Liver (tissue), 9 donors: ENCODE data around the gene RRAGC. TPM values are rescaled to one million over a fixed set of nuclear protein-coding genes. Genes with fewer than 3 reads are reported as not detected.

Source experiments
- DNase-seq: peaks from one replicate; pipeline ENCODE4 v3.0.0-alpha.2; 2017; ENCODE audit warnings: low spot score
- H3K27ac ChIP-seq, 2 donors: one replicate each; pipeline ENCODE4 v1.7.0; 2013; ENCODE audit warnings: inconsistent platforms in 2 of 2, low read length in 2 of 2, control low read depth in 1 of 2, low read depth in 1 of 2, mild to moderate bottlenecking in 1 of 2
- H3K27me3 ChIP-seq, 4 donors: one replicate each; pipeline versions ENCODE4 v1.6.1 to v1.7.0; 2013; ENCODE audit warnings: low read length in 3 of 4, inconsistent platforms in 1 of 4, mild to moderate bottlenecking in 1 of 4, moderate library complexity in 1 of 4; ENCODE audit not compliant: control insufficient read depth in 4 of 4, insufficient read depth in 4 of 4
- H3K36me3 ChIP-seq, 4 donors: one replicate each; pipeline versions ENCODE4 v1.6.1 to v1.7.0; 2013; ENCODE audit warnings: low read length in 3 of 4, mild to moderate bottlenecking in 3 of 4, low read depth in 1 of 4, moderate library complexity in 1 of 4; ENCODE audit not compliant: control insufficient read depth in 4 of 4, insufficient read depth in 3 of 4
- H3K4me1 ChIP-seq, 4 donors: one replicate each; pipeline versions ENCODE4 v1.6.1 to v1.7.0; 2013; ENCODE audit warnings: low read length in 3 of 4, mild to moderate bottlenecking in 3 of 4, moderate library complexity in 1 of 4; ENCODE audit not compliant: control insufficient read depth in 4 of 4, insufficient read depth in 4 of 4
- H3K4me3 ChIP-seq, 3 donors: one replicate each; pipeline versions ENCODE4 v1.6.1 to v1.7.0; 2013; ENCODE audit warnings: low read length in 3 of 3, control low read depth in 1 of 3, low read depth in 1 of 3, mild to moderate bottlenecking in 1 of 3
- H3K9ac ChIP-seq, 2 donors: one replicate each; pipeline ENCODE4 v1.7.0; 2013; ENCODE audit warnings: low read length in 2 of 2, mild to moderate bottlenecking in 2 of 2, moderate library complexity in 2 of 2, control low read depth in 1 of 2, low read depth in 1 of 2
- H3K9me3 ChIP-seq, 4 donors: one replicate each; pipeline versions ENCODE4 v1.6.1 to v1.7.0; 2013; ENCODE audit warnings: low read length in 3 of 4; ENCODE audit not compliant: control insufficient read depth in 4 of 4
- ATF3 ChIP-seq: IDR thresholded peaks from 2 replicates; pipeline ENCODE4 v1.6.1; 2016; ENCODE audit warnings: antibody characterized with exemption
- CTCF ChIP-seq: fragments of 150-350 bp; IDR thresholded peaks from 2 replicates; pipeline ENCODE4 v1.5.1; 2017; ENCODE audit warnings: improper control_type of control experiment, low read depth, low read length; ENCODE audit not compliant: missing input control
- EGR1 ChIP-seq, 2 donors: IDR thresholded peaks; 2 replicates each; pipeline ENCODE4 v1.6.1; 2016 to 2018; ENCODE audit warnings: antibody characterized with exemption in 2 of 2, low read depth in 2 of 2
- FOXA1 ChIP-seq: IDR thresholded peaks from 2 replicates; pipeline ENCODE4 v1.6.1; 2016; ENCODE audit warnings: antibody characterized with exemption
- FOXA2 ChIP-seq: IDR thresholded peaks from 2 replicates; pipeline ENCODE4 v1.6.1; 2016; ENCODE audit warnings: antibody characterized with exemption
- GABPA ChIP-seq, 2 donors: IDR thresholded peaks in 1 of 2; conservative IDR thresholded peaks in 1 of 2; 2 replicates each; pipeline ENCODE4 v1.6.1; 2016; ENCODE audit warnings: antibody characterized with exemption in 2 of 2, mild to moderate bottlenecking in 1 of 2, moderate library complexity in 1 of 2
- HNF4A ChIP-seq, 2 donors: conservative IDR thresholded peaks; 2 replicates each; pipeline ENCODE4 v1.6.1; 2016; ENCODE audit warnings: antibody characterized with exemption in 2 of 2, mild to moderate bottlenecking in 2 of 2
- HNF4G ChIP-seq: IDR thresholded peaks from 2 replicates; pipeline ENCODE4 v1.6.1; 2016; ENCODE audit warnings: antibody characterized with exemption
- JUND ChIP-seq, 2 donors: IDR thresholded peaks; 2 replicates each; pipeline ENCODE4 v1.6.1; 2016; ENCODE audit warnings: antibody characterized with exemption in 2 of 2
- MAX ChIP-seq: IDR thresholded peaks from 2 replicates; pipeline ENCODE4 v1.6.1; 2016; ENCODE audit warnings: antibody characterized with exemption
- NR2F2 ChIP-seq: IDR thresholded peaks from 2 replicates; pipeline ENCODE4 v1.6.1; 2016; ENCODE audit warnings: antibody characterized with exemption
- RAD21 ChIP-seq, 2 donors: IDR thresholded peaks; 2 replicates each; pipeline ENCODE4 v1.6.1; 2016; ENCODE audit warnings: antibody characterized with exemption in 2 of 2, mild to moderate bottlenecking in 2 of 2
- RXRA ChIP-seq, 2 donors: IDR thresholded peaks; 2 replicates each; pipeline ENCODE4 v1.6.1; 2017 to 2018; ENCODE audit warnings: antibody characterized with exemption in 2 of 2, mild to moderate bottlenecking in 1 of 2
- SP1 ChIP-seq: IDR thresholded peaks from 2 replicates; pipeline ENCODE4 v1.6.1; 2018; ENCODE audit warnings: antibody characterized with exemption, mild to moderate bottlenecking
- TAF1 ChIP-seq: conservative IDR thresholded peaks from 2 replicates; pipeline ENCODE4 v1.6.1; 2016; ENCODE audit warnings: antibody characterized with exemption, mild to moderate bottlenecking
- YY1 ChIP-seq: IDR thresholded peaks from 2 replicates; pipeline ENCODE4 v1.6.1; 2016; ENCODE audit warnings: antibody characterized with exemption, mild to moderate bottlenecking
- ZBTB33 ChIP-seq: IDR thresholded peaks from 2 replicates; pipeline ENCODE4 v1.6.1; 2016; ENCODE audit warnings: antibody characterized with exemption
- WGBS: extraction: QIAGEN DNeasy Blood & Tissue Kit; methylation state at CpG from one replicate; pipeline ENCODE4 v1.1.7; 2013; 5-methylcytosine and 5-hydroxymethylcytosine counted together
- polyA plus RNA-seq, 2 donors: library from polyadenylated mRNA; stranded (reverse) in 1 of 2; unstranded in 1 of 2; fragments of 200-250 nt in 1 of 2; fragments of >200 nt in 1 of 2; fragmentation: Nextera tagmentation in 1 of 2; extraction: Ambion mirVana in 1 of 2; gene quantifications; one replicate each; pipeline versions ENCODE4 v1.2.1 to v1.2.3, GENCODE V29; 2013 to 2015
- total RNA-seq, 2 donors: library from RNA; depleted of rRNA; stranded (reverse); fragments of >200 nt; gene quantifications; one replicate each; pipeline ENCODE4 v1.2.3, GENCODE V29; 2014
- donor health status: healthy.
- donor health status: healthy.
- donor health status: healthy.
- donor health status: healthy.
- donor health status: healthy.

Gene RRAGC
- total and polyA plus RNA-seq, 4 donors, result 6.6 to 10.1 (median 7.2) TPM

GRCh38 chr1:38832370-38832734, 27.2 kb downstream of the RRAGC start (continued):
- no peak for TF ChIP-seq RXRA (IDR thresholded peaks at IDR 0.05)
- TF ChIP-seq CTCF, result no peak

- Histone ChIP-seq H3K9ac (no peak overlapping the region), H3K36me3 (no peaks in the 10 kb centered on the region), H3K27me3 (peaks cover 0 to 4% (median 0%) of the 10 kb centered on the region in 4 donors), H3K4me3 (no peak overlapping the region), H3K4me1 (no peaks in the 10 kb centered on the region), H3K9me3 (no peaks in the 10 kb centered on the region), H3K27ac (no peak overlapping the region)
- TF ChIP-seq EGR1 (IDR thresholded peaks at IDR 0.05; ENCODE audit: low read depth in 2 of 2), result no peak
- no peak for TF ChIP-seq HNF4A (conservative IDR thresholded peaks at IDR 0.05)
- TF ChIP-seq ZBTB33, result no peak
- no peak for TF ChIP-seq ATF3
- TF ChIP-seq CTCF, result no peak
- TF ChIP-seq GABPA (IDR thresholded peaks at IDR 0.05 in 1 of 2, conservative IDR thresholded peaks at IDR 0.05 in 1 of 2), result no peak
- TF ChIP-seq YY1, result no peak
- no peak for TF ChIP-seq NR2F2
- TF ChIP-seq JUND (IDR thresholded peaks at IDR 0.05), result no peak
- TF ChIP-seq RXRA (IDR thresholded peaks at IDR 0.05), result no peak
- TF ChIP-seq FOXA1, result no peak
- TF ChIP-seq HNF4G, result no peak
- TF ChIP-seq TAF1, result no peak
- TF ChIP-seq RAD21 (IDR thresholded peaks at IDR 0.05), result no peak
- no peak for TF ChIP-seq FOXA2
- TF ChIP-seq SP1, result no peak
- TF ChIP-seq MAX, result no peak
- 82% methylated on average over 6 of the region's 6 CpGs for WGBS
- no peak for DNase-seq
Measured at GRCh38 chr1:38831731-38832369, 27.7 kb downstream of the RRAGC start.
